T-helper 9 cell (primary cell): ENCODE results near the gene SULT1C3.
"Not testable (repeated sequence)": the region's sequence is repeated elsewhere in the genome, so short reads cannot be mapped to it uniquely, and the experiment has no call there.

Experiments
- DNase-seq: peaks from one replicate; pipeline ENCODE4 v3.0.0-alpha.2; 2020

Gene SULT1C3

GRCh38 chr2:108244667-108245414, 5.1 kb downstream of the SULT1C3 start:
- DNase-seq = no peak

GRCh38 chr2:108253106-108253505, 13.3 kb downstream of the SULT1C3 start:
- DNase-seq = no peak

DNA sequence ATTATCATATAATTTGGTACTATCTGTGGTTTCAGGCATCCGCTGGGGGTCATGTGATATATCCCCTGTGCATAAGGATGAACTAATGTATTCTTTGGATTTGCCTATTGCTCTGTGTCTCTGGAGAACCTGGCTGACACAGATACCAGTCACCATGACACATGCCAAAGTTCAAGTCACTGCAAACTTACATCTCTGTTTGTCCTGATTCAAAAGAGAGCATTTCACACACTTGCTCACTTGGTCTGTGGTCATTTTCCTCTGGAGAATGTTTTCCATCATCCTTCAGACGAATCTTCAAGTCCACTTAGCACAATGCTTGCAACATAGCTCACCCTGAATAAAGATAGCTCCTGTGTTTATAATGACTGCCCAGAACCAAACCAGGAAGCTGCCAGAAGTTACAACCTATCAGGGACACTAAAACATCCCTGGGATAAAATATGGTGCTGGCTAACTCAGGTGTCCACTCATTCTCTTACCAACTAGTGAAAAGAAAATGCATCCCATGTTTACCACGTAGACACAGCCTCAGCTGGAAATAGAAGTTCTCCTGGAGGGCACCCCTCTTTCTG, 18.1 kb downstream of the SULT1C3 start:
- DNase-seq = no peak

GRCh38 chr2:108260773-108261172, 21.0 kb downstream of the SULT1C3 start:
- DNase-seq = no peak

- no peak for DNase-seq
Observed at GRCh38 chr2:108262036-108262435, 22.3 kb downstream of the SULT1C3 start.

DNA sequence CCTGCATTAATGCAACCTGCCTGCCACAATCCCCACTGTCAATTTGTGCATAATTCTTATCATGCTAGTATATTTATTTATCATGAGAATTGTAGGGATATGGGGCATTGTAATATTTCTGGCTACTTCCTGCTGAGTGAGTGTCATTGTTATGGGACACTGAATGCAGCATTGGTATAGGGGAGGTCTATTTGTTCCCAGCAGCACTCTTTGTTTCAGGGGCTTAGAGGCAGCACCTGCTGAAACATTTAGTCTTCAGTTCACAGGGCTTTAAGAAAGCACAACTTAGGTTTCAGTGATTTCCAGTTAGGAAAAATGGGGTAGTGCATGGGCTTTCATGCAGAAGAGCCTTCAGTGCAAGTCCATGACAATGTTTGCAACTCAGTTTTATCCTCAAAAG, 23.6 kb downstream of the SULT1C3 start:
- DNase-seq = no peak

- no peak for DNase-seq
Observed at GRCh38 chr2:108266218-108266617, 26.4 kb downstream of the SULT1C3 start.

- DNase-seq = no peak
Observed at GRCh38 chr2:108267101-108267500, 27.3 kb downstream of the SULT1C3 start.

DNA sequence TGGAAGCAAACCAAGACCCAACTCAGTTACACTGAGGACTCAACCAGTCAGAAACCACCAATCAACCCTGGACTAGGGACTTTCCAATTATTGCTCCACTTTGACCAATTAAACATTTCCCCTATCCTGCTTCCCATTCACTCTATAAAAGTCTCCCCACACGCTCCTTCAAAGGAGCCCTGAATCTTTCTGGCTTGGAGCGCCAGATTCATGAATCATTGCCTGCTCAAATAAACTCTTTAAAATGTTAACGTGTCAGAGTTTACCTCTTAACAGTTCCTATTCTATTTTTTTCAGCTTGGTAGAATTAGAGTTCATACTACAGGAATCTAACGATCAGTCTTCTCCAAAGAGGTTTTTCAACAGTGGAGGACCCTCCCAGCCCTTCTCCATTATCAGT, 28.2 kb downstream of the SULT1C3 start:
- no peak for DNase-seq

- DNase-seq = no peak
Observed at GRCh38 chr2:108270346-108270745, 30.6 kb downstream of the SULT1C3 start.

DNA sequence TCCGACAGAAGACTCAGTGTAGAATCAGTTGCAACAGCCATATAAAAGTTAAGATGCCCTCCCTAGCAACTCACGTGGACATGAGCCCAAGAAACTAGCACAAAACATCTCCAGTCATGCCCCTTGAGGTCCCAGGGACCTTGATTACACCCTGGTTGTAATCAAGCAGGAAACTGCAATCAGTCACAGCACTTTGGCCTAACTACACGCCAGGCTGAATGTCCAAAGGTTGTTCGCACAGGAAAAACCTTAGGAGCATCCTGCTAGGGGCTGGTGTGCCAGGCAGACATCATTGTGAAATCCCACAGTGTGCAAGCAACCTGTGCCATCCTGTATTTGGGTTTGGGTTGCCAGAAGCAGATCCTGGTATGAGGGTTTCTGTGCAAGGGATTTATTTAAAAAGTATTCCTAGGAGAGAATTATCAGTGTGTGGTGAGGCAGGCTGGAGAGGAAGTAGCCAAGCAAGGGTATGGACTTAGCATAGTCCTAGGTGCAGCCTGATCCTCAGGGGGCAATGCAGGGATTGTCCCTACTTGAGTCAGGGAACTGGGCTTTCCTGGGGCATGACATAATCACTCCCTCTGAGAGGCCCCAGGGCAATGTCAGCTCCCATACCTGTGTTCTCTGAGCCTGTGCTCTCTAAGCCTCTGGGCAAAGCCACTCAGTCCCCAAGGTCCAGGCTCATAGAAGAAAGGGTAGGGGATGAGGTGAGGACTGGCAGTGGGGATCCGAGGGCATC, 31.2 kb downstream of the SULT1C3 start:
- no peak for DNase-seq

DNA sequence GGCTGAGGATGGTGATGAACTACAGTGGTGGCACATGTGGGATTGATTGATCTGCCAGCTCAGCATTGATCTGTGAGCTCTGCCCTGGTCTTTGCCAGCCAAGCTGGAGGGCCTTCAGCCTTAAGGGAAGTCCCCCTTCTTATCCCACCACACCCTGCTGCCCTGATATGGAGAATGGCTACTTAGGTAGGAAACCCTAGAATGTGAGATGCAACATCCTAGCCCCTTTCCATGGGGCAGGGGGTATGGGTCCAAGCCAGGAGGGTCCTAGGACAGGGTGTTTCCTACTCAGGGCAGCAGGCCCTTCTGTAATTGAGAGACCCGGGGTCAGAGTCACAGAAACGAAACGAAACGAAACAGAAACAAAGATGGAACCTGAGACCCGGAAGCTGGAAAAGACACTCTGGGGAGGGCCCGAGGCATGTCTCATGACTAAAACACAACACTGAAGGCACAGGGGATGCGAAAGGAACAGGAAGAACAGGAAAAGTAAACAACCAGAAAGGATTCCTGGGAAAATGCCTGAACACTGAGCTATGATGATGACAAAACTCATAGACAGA, 32.0 kb downstream of the SULT1C3 start:
- DNase-seq = no peak

DNA sequence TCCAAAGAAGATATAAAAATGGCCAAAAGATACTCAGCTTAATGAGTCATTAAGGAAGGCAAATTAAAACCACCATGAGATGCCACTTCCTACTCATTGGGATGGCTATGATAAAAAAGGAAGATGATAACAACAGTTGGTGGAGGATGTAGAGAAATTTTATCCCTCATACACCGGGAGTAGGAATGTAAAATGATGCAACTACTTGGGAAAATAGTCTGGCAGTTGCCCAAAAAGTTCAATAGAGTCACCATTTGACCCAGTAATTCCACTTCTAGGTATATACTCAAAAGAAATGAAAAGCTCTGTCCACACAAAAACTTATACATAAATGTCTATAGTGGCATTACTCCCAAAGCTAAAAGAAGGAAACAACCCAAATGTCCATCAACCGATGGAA, 38.9 kb downstream of the SULT1C3 start:
- no peak for DNase-seq

DNA sequence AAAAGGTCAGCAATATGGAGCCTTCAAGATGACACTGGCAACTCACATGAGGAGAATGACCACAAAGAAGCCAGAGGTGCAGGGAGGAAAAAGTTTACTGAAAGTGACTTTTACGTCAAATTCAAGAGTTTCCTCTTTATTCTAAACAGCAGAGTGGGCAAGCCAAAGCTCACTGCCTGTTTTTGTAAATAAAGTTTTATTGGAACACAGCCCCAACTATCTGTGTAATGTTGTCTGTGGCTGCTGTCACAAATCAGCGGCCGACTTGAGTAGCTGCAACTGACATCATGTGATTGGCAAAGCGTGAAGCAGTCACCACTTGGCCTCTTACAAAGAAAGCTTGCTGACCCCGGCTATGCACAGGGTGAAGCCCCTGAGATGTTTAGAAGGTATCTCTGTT, 39.7 kb downstream of the SULT1C3 start:
- no peak for DNase-seq

DNA sequence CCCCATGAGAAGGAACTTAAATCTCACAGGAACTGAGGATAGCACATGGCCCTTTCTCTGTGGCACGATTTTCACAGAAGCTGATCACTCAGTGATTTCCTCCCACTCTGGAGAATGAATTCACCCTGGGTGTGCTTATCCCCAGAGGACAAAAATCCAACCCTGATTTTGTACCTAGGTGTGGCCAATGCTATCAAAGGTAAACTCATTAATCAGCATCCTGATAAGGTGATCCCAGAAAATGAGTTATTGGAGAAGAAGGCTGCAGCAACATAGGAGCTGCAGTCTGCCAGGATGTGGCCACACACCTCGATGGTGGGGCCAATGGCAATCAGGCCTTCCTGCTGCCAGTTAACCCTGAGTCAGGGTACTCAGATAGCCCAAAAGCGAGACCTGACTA, 40.7 kb downstream of the SULT1C3 start:
- no peak for DNase-seq

GRCh38 chr2:108284566-108284965, 44.8 kb downstream of the SULT1C3 start:
- DNase-seq = not testable (repeated sequence)

- no peak for DNase-seq
Observed at GRCh38 chr2:108285616-108286015, 45.8 kb downstream of the SULT1C3 start.

DNA sequence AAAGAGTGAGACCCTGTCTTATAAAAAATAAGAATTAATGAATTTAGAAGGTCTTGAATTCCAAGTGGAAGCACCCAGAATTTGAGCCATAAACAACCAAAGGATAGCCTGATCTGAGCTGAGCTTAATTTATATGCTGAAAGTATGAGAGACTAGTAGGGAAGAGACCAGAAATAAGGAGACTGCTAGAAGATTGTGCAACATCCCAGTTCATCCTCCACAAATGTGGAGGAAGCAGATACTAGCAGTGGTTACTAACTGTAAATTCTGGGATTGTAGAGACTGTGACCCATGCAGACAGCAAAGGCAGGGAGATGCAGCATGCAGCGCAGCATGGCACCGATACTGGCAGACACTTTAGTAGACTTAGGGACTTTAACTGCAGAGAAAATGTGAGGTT, 47.4 kb downstream of the SULT1C3 start:
- DNase-seq = no peak

- no peak for DNase-seq
Observed at GRCh38 chr2:108288534-108289106, 48.9 kb downstream of the SULT1C3 start, which contains the start of gene SULT1C2. Gene SULT1C2 (plus strand): TSS chr2:108288895. CDS start chr2:108293668, 4,773 bp downstream.

GRCh38 chr2:108293850-108294249, 54.1 kb downstream of the SULT1C3 start:
- no peak for DNase-seq

DNA sequence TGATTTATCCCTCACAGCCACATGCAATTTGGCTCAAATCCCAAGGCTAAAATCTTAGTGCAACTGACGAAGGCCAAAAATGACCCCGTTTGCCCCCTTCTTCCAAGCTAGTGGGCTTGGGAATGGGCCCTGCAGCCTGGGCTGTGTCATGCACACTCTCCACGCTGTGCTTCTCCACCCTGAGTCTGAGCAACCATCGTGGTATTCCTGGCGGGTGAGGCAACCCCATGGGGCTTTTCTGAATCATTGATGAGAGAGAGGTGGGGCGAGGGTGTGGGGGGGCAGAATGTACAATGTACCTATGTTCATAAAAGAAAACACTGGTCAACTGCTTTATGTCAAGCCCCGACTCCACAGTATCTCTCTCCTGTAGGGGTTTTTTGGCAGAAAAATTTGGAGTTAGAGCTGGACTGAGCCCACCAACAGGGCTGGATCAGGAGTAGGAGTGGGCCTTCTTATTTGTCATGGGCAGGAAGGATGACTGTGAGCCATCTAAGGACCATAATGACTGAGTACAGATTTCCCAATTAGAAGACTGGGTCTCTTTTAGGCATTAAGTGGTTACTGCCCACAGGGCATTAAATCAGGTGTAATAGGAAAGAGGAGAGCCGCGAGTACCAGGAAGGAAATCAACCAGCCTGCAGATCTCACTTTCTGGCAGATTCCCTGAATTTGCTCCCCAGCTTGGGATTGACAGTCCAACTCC, 57.8 kb downstream of the SULT1C3 start:
- no peak for DNase-seq

- no peak for DNase-seq
Observed at GRCh38 chr2:108301558-108301957, 61.8 kb downstream of the SULT1C3 start.

DNA sequence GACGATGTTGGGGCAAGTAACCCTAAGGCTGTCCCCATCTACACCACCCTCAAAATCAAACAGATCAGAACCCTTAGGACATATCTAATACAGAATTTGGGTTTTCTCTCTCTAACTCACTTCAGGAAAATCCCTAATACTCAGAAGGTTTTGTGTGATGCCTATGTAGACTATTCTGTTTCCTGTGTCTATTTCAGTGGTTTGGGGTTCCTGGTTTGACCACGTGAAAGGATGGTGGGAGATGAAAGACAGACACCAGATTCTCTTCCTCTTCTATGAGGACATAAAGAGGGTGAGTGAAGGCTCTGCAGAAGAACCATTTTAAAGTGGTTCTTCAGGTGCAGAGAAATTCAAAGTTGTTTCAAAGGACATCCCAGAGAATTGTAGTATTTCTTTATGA, 65.2 kb downstream of the SULT1C3 start:
- DNase-seq = no peak
